MCF 10A (cell line): ENCODE results near the gene SEC61A1. TPM values are rescaled to one million over a fixed set of nuclear protein-coding genes. Genes with fewer than 3 reads are reported as not detected.

Experiments
- BruUV-seq: library from RNA; stranded (reverse); fragments of 400-500 nt; replicated peaks from 2 replicates; lab custom pipeline; 2021; lab: Mats Ljungman, UMichigan
- CTCF ChIA-PET: fragments of 300-600 bp; sonication (Branson Sonifier 250); formaldehyde crosslinking; extraction: SDS; loops from one replicate; lab custom pipeline; 2021; ENCODE audit warnings: antibody characterized with exemption, inconsistent platforms; lab: Yijun Ruan, JAX
- POLR2A ChIA-PET: fragments of 300-600, 350-650 bp; sonication (Branson Sonifier 250); formaldehyde crosslinking; extraction: SDS; loops from one replicate; lab custom pipeline; 2020; ENCODE audit warnings: antibody characterized with exemption, inconsistent platforms; lab: Yijun Ruan, JAX
- DNase-seq: peaks from one replicate; pipeline ENCODE4 v3.0.0-alpha.2; 2018; ENCODE audit not compliant: unreplicated experiment
- H3K27ac Mint-ChIP-seq: one replicate; pipeline ENCODE4 v1.8.0; 2022; ENCODE audit warnings: mild to moderate bottlenecking, low read depth, mixed read lengths; ENCODE audit not compliant: unreplicated experiment
- H3K27me3 Mint-ChIP-seq: one replicate; pipeline ENCODE4 v1.8.0; 2022; ENCODE audit warnings: mixed read lengths; ENCODE audit not compliant: insufficient read depth, unreplicated experiment
- H3K36me3 Mint-ChIP-seq: one replicate; pipeline ENCODE4 v1.8.0; 2022; ENCODE audit warnings: mild to moderate bottlenecking, moderate library complexity, mixed read lengths; ENCODE audit not compliant: insufficient read depth, unreplicated experiment
- H3K4me1 Mint-ChIP-seq: one replicate; pipeline ENCODE4 v1.8.0; 2022; ENCODE audit warnings: mixed read lengths; ENCODE audit not compliant: insufficient read depth, unreplicated experiment
- H3K4me3 Mint-ChIP-seq: one replicate; pipeline ENCODE4 v1.8.0; 2022; ENCODE audit warnings: mild to moderate bottlenecking, moderate library complexity, mixed read lengths; ENCODE audit not compliant: unreplicated experiment
- H3K9me3 Mint-ChIP-seq: one replicate; pipeline ENCODE4 v1.8.0; 2022; ENCODE audit warnings: mixed read lengths; ENCODE audit not compliant: unreplicated experiment
- CTCF ChIP-seq: fragments of 200-600 bp; IDR thresholded peaks from one replicate; pipeline ENCODE4 v1.8.0; 2022; ENCODE audit warnings: antibody characterized with exemption, mild to moderate bottlenecking; ENCODE audit not compliant: unreplicated experiment
- intact Hi-C: fragments of 100-400 bp; cut with micrococcal nuclease; formaldehyde crosslinking; loops from 2 replicates; pipeline ENCODE4 v1.14.1; 2022
- total RNA-seq: library from RNA; stranded (reverse); gene quantifications from 2 replicates; pipeline ENCODE4 v1.2.3, GENCODE V29; 2022

SEC61A1 gene
- total RNA-seq, 1 experiment from 2014 or later: 418 TPM

GRCh38 chr3:128078322-128078721, 26.1 kb downstream of the SEC61A1 start:
- no peaks in the 10 kb centered on the region for H3K27me3 Mint-ChIP-seq
- ChIA-PET POLR2A (no interaction called here), CTCF (interaction anchor here (1.3 to 10.2 kb wide), 2 partner anchors 18 to 55 kb away, joined by 4 to 66 read pairs; no protein-coding TSS in a partner anchor)
- no TSS peak for BruUV-seq
- peak overlapping the region; percentile 61 for H3K27ac Mint-ChIP-seq
- intact Hi-C loops: no loop called here
- no peaks in the 10 kb centered on the region for H3K9me3 Mint-ChIP-seq
- H3K4me1 Mint-ChIP-seq: peaks cover 8% of the 10 kb centered on the region
- no peak for DNase-seq
- peaks cover 56% of the 10 kb centered on the region for H3K36me3 Mint-ChIP-seq
- H3K4me3 Mint-ChIP-seq: no peak overlapping the region
- TF ChIP-seq CTCF: no peak

DNA sequence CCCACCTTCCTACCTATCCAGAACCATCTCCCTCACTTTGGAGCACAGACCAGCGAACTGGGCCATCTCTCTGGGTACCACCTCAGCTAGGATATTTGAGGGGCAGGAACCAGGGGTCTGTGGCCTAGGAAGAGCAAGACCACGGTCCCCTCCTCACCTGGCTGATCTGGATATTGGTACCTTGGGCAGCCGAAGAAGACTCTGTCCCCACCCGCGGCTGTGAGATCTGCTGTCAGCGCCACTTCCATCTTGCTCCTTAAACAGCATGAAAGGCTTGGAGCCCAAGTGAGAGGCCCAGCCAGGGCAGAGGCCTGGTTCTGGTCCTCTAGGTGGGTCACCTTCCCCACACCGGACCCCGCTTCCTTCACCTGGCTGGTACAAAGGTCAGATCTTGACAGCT, 26.6 kb downstream of the SEC61A1 start:
- Mint-ChIP-seq H3K9me3 (no peaks in the 10 kb centered on the region), H3K36me3 (peaks cover 56% of the 10 kb centered on the region), H3K4me1 (peaks cover 8% of the 10 kb centered on the region), H3K4me3 (no peak overlapping the region), H3K27me3 (no peaks in the 10 kb centered on the region), H3K27ac (peak overlapping the region; percentile 61)
- no TSS peak for BruUV-seq
- DNase-seq: no peak
- ChIA-PET POLR2A (interaction anchor here (1.4 kb wide), 1 partner anchor 44 kb away, joined by 4 read pairs; the partner anchor contains the start of gene RUVBL1), CTCF (interaction anchor here (1.3 to 10.2 kb wide), 2 partner anchors 17 to 55 kb away, joined by 4 to 66 read pairs; no protein-coding TSS in a partner anchor)
- TF ChIP-seq CTCF: no peak
- intact Hi-C loops: no loop called here

- H3K36me3 Mint-ChIP-seq: peaks cover 63% of the 10 kb centered on the region
- no TSS peak for BruUV-seq
- H3K4me3 Mint-ChIP-seq: no peak overlapping the region
- intact Hi-C loops: no loop called here
- TF ChIP-seq CTCF: no peak
- H3K4me1 Mint-ChIP-seq: peaks cover 8% of the 10 kb centered on the region
- no peaks in the 10 kb centered on the region for H3K27me3 Mint-ChIP-seq
- CTCF ChIA-PET: interaction anchor here (0.5 to 10.2 kb wide), 3 partner anchors 16 to 1099 kb away, joined by 3 to 66 read pairs (median 3); no protein-coding TSS in a partner anchor
- peak overlapping the region; percentile 61 for H3K27ac Mint-ChIP-seq
- POLR2A ChIA-PET: interaction anchor here (0.7 to 1.4 kb wide), 2 partner anchors 19 to 44 kb away, joined by 3 to 4 read pairs; partner anchors contain the start of gene RUVBL1
- no peaks in the 10 kb centered on the region for H3K9me3 Mint-ChIP-seq
- DNase-seq: no peak
These were observed 27.6 kb downstream of the SEC61A1 start for GRCh38 chr3:128079823-128080222.

- no TSS peak for BruUV-seq
- H3K9me3 Mint-ChIP-seq: no peaks in the 10 kb centered on the region
- CTCF ChIA-PET: interaction anchor here (1.3 to 10.2 kb wide), 2 partner anchors 16 to 53 kb away, joined by 3 to 66 read pairs; no protein-coding TSS in a partner anchor
- peaks cover 63% of the 10 kb centered on the region for H3K36me3 Mint-ChIP-seq
- POLR2A ChIA-PET: interaction anchor here (0.7 to 1.4 kb wide), 2 partner anchors 18 to 43 kb away, joined by 3 to 4 read pairs; partner anchors contain the start of gene RUVBL1
- TF ChIP-seq CTCF: no peak
- peak; percentile 54 for DNase-seq
- no peak overlapping the region for H3K4me3 Mint-ChIP-seq
- H3K27me3 Mint-ChIP-seq: no peaks in the 10 kb centered on the region
- H3K27ac Mint-ChIP-seq: peak overlapping the region; percentile 61
- peaks cover 8% of the 10 kb centered on the region for H3K4me1 Mint-ChIP-seq
- intact Hi-C loops: no loop called here
These were observed 28.3 kb downstream of the SEC61A1 start for GRCh38 chr3:128080323-128081080.
